HG02759 (cell line): Measurements from ENCODE around the gene ATF7.
"Not testable (repeated sequence)": the region's sequence is repeated elsewhere in the genome, so short reads cannot be mapped to it uniquely, and the experiment has no call there.

ENCODE experiments used
- ATAC-seq: cut with Tn5 transposase; IDR thresholded peaks from one replicate; pipeline ENCODE4 v1.9.1; 2021; ENCODE audit warnings: mild to moderate bottlenecking, moderate library complexity; ENCODE audit not compliant: unreplicated experiment

Gene ATF7

GRCh38 chr12:53631721-53632120 is 5.5 kb upstream of the ATF7 start:
- ATAC-seq: no peak

DNA sequence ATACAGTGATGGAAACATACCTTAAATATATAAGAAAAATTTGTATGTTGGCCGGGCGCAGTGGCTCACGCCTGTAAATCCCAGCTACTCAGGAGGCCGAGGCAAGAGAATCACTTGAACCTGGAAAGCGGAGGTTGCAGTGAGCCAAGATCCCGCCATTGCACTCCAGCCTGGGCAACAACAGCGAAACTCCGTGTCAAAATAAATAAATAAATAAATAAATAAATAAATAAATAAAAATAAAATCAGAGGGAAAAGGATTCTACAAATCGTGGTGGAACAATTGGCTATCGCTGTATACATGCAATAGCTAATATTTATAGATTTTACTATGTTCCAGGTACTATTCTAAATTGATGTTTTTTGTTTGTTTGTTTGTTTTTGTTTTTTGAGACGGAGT is 1.7 kb upstream of the ATF7 start:
- no peak for ATAC-seq

GRCh38 chr12:53626702-53627169 is 554 bp upstream of the ATF7 start:
- ATAC-seq: peak; percentile 3

- ATAC-seq: no peak
Observed at GRCh38 chr12:53625373-53625945, 723 bp downstream of the ATF7 start.

GRCh38 chr12:53624956-53625355 is 1.2 kb downstream of the ATF7 start:
- no peak for ATAC-seq

- no peak for ATAC-seq
Observed at GRCh38 chr12:53624458-53624857, 1.7 kb downstream of the ATF7 start.

- ATAC-seq: no peak
Observed at GRCh38 chr12:53623548-53624385, 2.4 kb downstream of the ATF7 start.

- ATAC-seq: no peak
Observed at GRCh38 chr12:53622724-53623123, 3.5 kb downstream of the ATF7 start.

DNA sequence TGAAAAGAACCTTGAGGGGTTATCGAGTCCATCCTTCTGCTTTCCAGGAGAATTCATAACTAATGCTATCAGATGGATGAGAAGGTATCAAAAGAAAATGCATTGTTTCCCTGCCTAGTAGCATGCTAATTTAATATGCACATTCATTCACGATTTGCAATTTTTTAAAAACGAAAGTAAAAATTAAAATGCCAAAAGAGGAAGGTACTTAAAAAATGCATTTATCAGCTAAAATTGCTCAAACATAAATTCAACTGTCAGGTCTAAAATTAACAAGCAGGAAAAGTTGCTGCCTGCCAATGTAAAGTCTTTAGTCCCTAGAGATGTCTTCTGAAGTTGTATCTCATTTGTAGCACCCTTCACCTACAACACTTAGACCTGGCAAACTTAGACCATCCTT is 7.9 kb downstream of the ATF7 start:
- ATAC-seq: no peak

DNA sequence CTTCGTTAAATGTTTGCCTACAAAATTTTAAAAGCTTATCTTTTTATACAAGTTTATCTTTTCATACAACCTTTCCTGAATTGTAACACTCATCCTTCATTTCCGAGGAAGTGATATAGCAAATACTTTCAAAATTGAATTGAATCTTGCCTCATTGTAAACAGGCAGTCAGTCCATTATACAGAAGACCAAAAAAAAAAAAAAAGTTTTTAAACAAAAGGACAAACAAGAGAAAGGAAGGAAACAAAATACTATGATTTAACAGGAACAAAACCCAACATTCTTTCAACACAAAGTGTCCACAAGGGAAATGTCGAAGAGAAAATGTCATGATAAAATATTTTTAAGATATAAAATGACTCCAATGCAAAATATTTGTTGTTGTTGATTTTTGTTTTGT is 8.5 kb downstream of the ATF7 start:
- ATAC-seq: no peak

GRCh38 chr12:53616950-53617349 is 9.2 kb downstream of the ATF7 start:
- no peak for ATAC-seq

GRCh38 chr12:53613821-53614220 is 12.4 kb downstream of the ATF7 start:
- ATAC-seq: no peak

DNA sequence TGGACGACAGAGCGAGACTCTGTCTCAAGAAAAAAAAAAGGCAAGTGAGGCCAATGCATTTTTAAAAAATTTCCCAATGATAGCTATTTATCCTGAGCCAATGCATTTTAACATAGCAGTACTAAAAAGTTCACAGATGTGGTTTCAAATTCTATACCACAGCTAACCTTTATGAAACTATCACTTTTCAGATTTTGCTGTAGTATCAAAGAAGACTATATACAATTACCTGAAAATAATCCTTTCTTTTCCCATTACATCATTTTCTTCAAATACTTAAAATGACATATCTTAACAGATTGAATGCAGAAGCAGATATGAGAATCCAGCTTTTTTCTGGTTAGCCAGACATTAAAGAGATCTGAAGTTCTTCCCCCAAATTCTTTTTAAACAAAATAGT is 13.2 kb downstream of the ATF7 start:
- ATAC-seq: no peak

GRCh38 chr12:53611304-53611703 is 14.9 kb downstream of the ATF7 start:
- ATAC-seq: no peak

- ATAC-seq: not testable (repeated sequence)
Observed at GRCh38 chr12:53606688-53607087, 19.5 kb downstream of the ATF7 start.

DNA sequence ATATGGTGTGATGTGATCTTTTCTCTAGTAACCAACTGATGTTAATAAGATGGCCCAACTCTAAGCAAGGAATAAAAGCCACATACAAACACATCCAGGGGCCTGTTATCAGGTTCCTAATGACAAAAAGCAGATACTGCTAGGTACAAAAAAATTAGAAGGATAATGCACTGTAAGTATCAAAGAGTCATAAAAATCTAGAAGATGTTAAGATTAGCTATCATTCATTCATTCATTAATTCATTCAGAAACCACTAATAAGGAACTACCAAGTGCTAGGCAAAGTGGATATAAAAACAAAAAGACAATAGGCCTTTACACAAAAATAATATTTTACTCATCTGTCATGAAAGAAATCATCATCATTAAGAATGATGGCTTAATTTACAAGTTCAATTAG is 21.6 kb downstream of the ATF7 start:
- ATAC-seq: no peak

GRCh38 chr12:53603804-53604203 is 22.4 kb downstream of the ATF7 start:
- ATAC-seq: no peak

DNA sequence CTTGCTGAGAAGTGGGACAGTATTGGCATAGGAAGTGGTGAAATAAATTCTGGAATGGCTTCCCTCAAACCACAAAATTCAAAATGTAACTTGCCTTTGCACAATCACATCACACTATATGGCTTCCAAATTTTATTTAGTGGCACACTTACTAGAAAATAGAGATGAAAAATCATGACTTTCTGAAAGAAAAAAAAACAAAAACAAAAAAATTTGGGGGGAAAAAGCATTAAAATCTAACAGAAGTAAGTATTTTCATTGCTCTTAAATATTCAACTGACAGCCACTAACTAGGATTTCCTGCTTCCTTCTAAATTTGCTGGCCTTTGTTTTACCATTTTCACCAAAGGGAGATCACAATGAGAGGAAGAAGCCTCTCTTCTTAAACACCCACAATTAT is 23.0 kb downstream of the ATF7 start:
- ATAC-seq: no peak

DNA sequence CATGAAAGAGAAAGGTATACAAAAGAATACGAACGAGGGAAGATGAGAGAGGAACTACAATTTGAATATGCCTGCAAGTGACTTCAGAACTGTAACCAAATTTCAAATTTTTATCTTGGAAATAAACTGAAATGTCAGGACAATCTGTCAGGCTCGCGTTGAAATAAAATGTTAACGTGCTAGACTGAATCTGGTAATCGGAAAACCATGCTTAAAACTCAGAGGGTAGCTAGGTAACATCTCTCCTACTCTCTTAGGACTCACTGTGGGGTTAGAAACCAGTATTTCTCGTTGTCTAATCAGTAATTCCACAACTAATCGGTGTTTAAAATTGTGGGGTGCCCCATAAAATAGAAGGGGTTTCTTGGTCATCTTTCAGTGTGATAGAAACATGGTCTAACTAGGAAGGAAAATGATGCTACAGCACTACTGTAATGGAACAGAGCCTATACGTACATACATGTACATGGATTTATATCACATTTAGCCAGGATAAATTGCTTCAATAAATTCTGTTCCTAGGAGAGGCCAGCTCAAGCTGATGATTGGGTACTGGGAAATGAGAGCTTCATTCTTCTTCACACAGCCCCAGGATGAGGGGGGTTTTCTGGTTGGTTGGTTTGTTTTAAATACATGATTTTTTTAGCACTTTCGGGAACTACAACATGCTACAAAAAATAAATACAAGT is 23.9 kb downstream of the ATF7 start:
- no peak for ATAC-seq

GRCh38 chr12:53601296-53601847 is 24.8 kb downstream of the ATF7 start:
- ATAC-seq: no peak

GRCh38 chr12:53600490-53601295 is 25.5 kb downstream of the ATF7 start:
- ATAC-seq: no peak
